ENCODE data around the gene ZKSCAN4. TPM values are rescaled to one million over a fixed set of nuclear protein-coding genes. Genes with fewer than 3 reads are reported as not detected.

Gene ZKSCAN4
- total RNA-seq, 1 experiment from 2014 or later: 4.5 TPM

- no peak for DNase-seq (ENCODE audit: low read depth)
Measured at GRCh38 chr6:28209753-28210535, 42.1 kb downstream of the ZKSCAN4 start.

- peak; percentile 27 for DNase-seq (ENCODE audit: low read depth)
Measured at GRCh38 chr6:28208111-28208659, 43.9 kb downstream of the ZKSCAN4 start.

DNA sequence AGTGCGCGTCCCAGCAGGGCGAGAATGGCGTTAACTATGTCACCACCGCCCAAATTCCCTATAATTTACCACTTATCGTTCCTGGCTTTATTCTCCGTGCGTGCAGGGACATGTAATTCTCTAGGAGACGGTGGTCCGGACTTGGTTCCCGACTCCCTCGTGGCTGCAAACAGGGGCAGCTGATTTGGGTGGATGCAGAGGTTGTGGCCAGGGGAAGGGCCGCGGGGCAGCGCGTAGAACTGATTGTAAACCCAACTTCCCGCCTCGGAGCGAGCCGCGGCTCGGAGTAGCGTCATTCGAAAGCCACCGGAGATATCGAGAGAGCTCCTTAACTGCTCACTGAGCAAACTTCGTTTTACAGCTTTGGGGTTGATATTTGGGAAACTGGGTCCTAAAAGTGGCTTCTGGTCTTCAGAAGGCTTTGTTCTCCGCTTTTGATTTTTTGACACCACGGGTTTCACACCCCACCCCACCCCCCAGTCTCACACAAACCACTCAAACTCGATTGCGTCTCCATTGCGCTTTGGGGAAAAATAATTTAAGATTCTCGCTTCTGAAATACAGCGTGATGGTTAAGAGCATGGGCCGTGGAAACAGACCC, 44.5 kb downstream of the ZKSCAN4 start:
- DNase-seq (ENCODE audit: low read depth): peak; percentile 78

GRCh38 chr6:28206928-28207509, 45.0 kb downstream of the ZKSCAN4 start:
- DNase-seq (ENCODE audit: low read depth): peak; percentile 15

DNA sequence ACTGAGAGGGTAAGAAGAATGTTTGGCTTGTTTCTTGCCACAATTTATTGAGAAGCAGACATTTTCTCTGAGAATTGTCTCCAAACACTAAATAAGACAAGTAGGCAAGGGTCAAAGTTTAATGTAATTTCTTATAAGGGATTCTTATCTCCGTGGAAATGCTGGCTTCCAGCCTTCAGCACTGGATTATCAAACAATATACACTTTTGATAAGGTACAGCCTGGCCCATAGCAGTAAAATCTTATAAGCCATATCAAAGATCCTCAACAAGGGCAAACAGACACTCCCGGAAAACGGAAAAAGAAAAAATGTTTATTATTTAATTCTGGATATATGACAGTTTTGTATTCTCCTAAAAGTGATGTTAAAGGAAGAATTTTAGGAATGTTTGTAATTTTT, 45.5 kb downstream of the ZKSCAN4 start:
- DNase-seq (ENCODE audit: low read depth): no peak

DNA sequence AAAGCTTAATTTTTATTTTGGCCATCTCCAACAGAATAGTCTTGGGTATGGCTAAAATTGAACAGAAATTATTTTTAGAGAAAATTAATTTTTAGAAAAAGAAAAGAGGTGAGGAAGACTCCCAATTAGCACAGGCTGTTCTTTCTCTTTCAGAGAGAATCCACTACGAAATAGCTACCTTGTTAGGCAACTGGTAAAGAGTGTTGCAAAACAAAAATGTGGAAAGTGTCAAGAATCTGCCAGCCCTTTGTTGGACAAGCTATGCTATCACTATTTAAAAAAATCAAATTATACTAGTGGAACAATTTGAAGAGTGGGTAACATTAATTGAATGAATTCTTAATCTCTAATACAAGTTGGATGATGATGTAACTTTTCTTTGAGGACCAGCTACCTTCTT, 46.2 kb downstream of the ZKSCAN4 start:
- DNase-seq (ENCODE audit: low read depth): no peak

- DNase-seq (ENCODE audit: low read depth): no peak
Measured at GRCh38 chr6:28203201-28203600, 48.9 kb downstream of the ZKSCAN4 start.

- DNase-seq (ENCODE audit: low read depth): no peak
Measured at GRCh38 chr6:28200020-28200419, 52.0 kb downstream of the ZKSCAN4 start.

Other genes starting within 250 kb of the ZKSCAN4 start
- gene ZNF165, start 171.7 kb downstream of the ZKSCAN4 start, total RNA-seq (2014; rRNA removed; shearing (Covaris generic)): 0.71 and 2.2 TPM in 2 replicates
- gene ZSCAN16, start 127.7 kb downstream of the ZKSCAN4 start, total RNA-seq (2014; rRNA removed; shearing (Covaris generic)): 3.5 and 4.8 TPM in 2 replicates
- gene ZKSCAN8, start 110.4 kb downstream of the ZKSCAN4 start, total RNA-seq (2014; rRNA removed; shearing (Covaris generic)): 11.9 and 16.3 TPM in 2 replicates
- 17.8 and 21.7 TPM in 2 replicates for gene ZSCAN9, start 27.0 kb downstream of the ZKSCAN4 start, total RNA-seq (2014; rRNA removed; shearing (Covaris generic))
- not detected in 2 replicates for gene NKAPL, start 7.0 kb upstream of the ZKSCAN4 start, total RNA-seq (2014; rRNA removed; shearing (Covaris generic))
- 14.4 and 18.3 TPM in 2 replicates for gene ZSCAN26, start 14.9 kb upstream of the ZKSCAN4 start, total RNA-seq (2014; rRNA removed; shearing (Covaris generic))
- 11.4 and 12.4 TPM in 2 replicates for gene PGBD1, start 29.3 kb upstream of the ZKSCAN4 start, total RNA-seq (2014; rRNA removed; shearing (Covaris generic))
- gene ZSCAN31, start 83.9 kb upstream of the ZKSCAN4 start, total RNA-seq (2014; rRNA removed; shearing (Covaris generic)): 27.6 and 36.1 TPM in 2 replicates
- gene ZKSCAN3, start 97.7 kb upstream of the ZKSCAN4 start, total RNA-seq (2014; rRNA removed; shearing (Covaris generic)): 2.5 and 5.3 TPM in 2 replicates
- 8.1 and 8.5 TPM in 2 replicates for gene ZSCAN12, start 147.5 kb upstream of the ZKSCAN4 start, total RNA-seq (2014; rRNA removed; shearing (Covaris generic))
- gene ZSCAN23, start 191.2 kb upstream of the ZKSCAN4 start, total RNA-seq (2014; rRNA removed; shearing (Covaris generic)): 3.4 and 8.4 TPM in 2 replicates